ENCODE measurements around the gene SUPT4H1. TPM values are rescaled to one million over a fixed set of nuclear protein-coding genes. Genes with fewer than 3 reads are reported as not detected.

Gene SUPT4H1
- total RNA-seq, 5 donors from 2014 or later (not counting 1 experiment from before 2014, with no cell fraction given) = 40.5 to 77.3 (median 63.2) TPM

DNA sequence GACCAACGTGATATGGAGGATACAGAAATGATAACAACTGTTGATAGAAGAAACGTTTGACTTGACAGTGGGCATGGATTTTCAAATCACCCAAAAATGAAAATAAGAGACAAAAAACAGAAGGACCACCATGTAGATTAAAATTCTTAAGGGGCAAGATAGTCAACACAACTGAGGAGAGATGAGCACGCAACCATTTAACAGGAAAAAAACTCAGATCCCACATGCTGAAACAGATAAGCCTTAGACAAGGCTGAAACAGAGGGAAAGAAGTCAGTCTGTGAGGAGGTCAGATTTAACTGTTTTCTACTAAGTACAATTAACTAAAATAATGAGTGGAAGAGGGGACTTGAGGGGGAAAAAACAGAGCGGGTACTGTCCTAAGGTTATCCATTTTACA lies 44.2 kb upstream of the SUPT4H1 start:
- no peak overlapping the region for H3K4me3 ChIP-seq (ENCODE audit: control insufficient read depth in 1 of 2, extremely low read depth in 1 of 2, low read length in 1 of 2)
- ATAC-seq (replicated peaks in 1 of 4) (no peak), DNase-seq (no peak)
- no peaks in the 10 kb centered on the region for H3K27me3 ChIP-seq (replicated peaks in 1 of 2; ENCODE audit: control insufficient read depth in 2 of 2, extremely low read depth in 1 of 2, insufficient read depth in 2 of 2, low read length in 1 of 2)
- H3K27ac Mint-ChIP-seq = no peak overlapping the region
- POLR2A ChIA-PET = interaction anchor here in 1 of 2 donors (0.6 kb wide), 1 partner anchor 142 kb away, joined by 5 read pairs; no protein-coding TSS in a partner anchor
- H3K4me1 Mint-ChIP-seq = no peaks in the 10 kb centered on the region
- WGBS (ENCODE audit: insufficient coverage) = no CpG with 5 or more reads among the region's 4 CpGs
- H3K27me3 Mint-ChIP-seq = no peaks in the 10 kb centered on the region
- H3K36me3 ChIP-seq (ENCODE audit: control insufficient read depth in 2 of 2, extremely low read depth in 1 of 2, insufficient read depth in 1 of 2, low read length in 1 of 2) = no peaks in the 10 kb centered on the region
- no peaks in the 10 kb centered on the region for H3K9me3 Mint-ChIP-seq
- H3K9me3 ChIP-seq = no peaks in the 10 kb centered on the region
- H3K4me1 ChIP-seq (ENCODE audit: control insufficient read depth in 1 of 2, extremely low read depth in 1 of 2, insufficient read depth in 2 of 2, low read length in 2 of 2) = no peaks in the 10 kb centered on the region
- CTCF ChIA-PET = interaction anchor here in 1 of 2 donors (1.0 kb wide), 1 partner anchor 7 kb away, joined by 3 read pairs; no protein-coding TSS in a partner anchor
- H3K4me3 Mint-ChIP-seq = no peak overlapping the region
- H3K36me3 Mint-ChIP-seq = peaks cover 4% of the 10 kb centered on the region
- no peak overlapping the region for H3K27ac ChIP-seq (ENCODE audit: low read length)

DNA sequence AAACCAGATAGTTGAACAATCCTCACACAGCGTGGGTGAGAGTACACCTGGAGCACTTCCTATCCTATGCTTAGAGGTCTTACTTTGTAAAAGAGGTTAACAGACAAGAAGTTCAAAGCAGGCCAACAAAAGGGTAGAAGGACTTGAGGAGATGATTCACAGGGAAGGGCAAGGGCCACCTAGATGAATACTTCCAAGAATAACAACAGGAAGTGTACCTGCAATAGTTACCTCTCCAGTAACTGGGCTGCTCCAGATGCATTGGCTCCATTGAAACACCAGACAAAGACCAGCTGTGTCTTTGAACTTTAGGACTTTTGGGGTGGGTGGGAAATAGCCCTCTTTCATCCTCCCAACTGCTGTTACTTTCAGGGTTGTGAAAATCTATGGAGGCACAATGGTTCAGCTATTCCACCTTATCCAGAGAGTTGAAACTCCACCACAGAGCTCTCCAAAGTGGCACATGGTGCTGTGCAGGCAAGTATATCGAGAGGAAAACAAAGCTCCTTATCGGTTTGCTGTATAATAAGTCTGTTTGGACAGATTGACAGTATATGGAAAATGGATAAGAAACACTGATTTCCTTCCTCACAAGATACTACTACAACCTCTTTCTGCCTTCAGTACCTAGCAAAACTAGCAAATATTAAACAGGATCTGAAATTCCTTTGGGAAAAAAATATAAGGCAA lies 42.7 kb upstream of the SUPT4H1 start:
- no peaks in the 10 kb centered on the region for H3K36me3 ChIP-seq (ENCODE audit: control insufficient read depth in 2 of 2, extremely low read depth in 1 of 2, insufficient read depth in 1 of 2, low read length in 1 of 2)
- Mint-ChIP-seq H3K4me3 (no peak overlapping the region), H3K9me3 (no peaks in the 10 kb centered on the region), H3K36me3 (peaks cover 4% of the 10 kb centered on the region), H3K27me3 (no peaks in the 10 kb centered on the region), H3K27ac (no peak overlapping the region), H3K4me1 (no peaks in the 10 kb centered on the region)
- no peak for DNase-seq
- ChIA-PET CTCF (interaction anchor here in 1 of 2 donors (0.6 kb wide), 1 partner anchor 23 kb away, joined by 7 read pairs; no protein-coding TSS in a partner anchor), POLR2A (no interaction called here)
- H3K4me3 ChIP-seq (ENCODE audit: control insufficient read depth in 1 of 2, extremely low read depth in 1 of 2, low read length in 1 of 2) = no peak overlapping the region
- no CpG with 5 or more reads among the region's 3 CpGs for WGBS (ENCODE audit: insufficient coverage)
- H3K27me3 ChIP-seq (replicated peaks in 1 of 2; ENCODE audit: control insufficient read depth in 2 of 2, extremely low read depth in 1 of 2, insufficient read depth in 2 of 2, low read length in 1 of 2) = no peaks in the 10 kb centered on the region
- no peaks in the 10 kb centered on the region for H3K4me1 ChIP-seq (ENCODE audit: control insufficient read depth in 1 of 2, extremely low read depth in 1 of 2, insufficient read depth in 2 of 2, low read length in 2 of 2)
- no peak overlapping the region for H3K27ac ChIP-seq (ENCODE audit: low read length)
- no peak for ATAC-seq (replicated peaks in 1 of 4)
- no peaks in the 10 kb centered on the region for H3K9me3 ChIP-seq

DNA sequence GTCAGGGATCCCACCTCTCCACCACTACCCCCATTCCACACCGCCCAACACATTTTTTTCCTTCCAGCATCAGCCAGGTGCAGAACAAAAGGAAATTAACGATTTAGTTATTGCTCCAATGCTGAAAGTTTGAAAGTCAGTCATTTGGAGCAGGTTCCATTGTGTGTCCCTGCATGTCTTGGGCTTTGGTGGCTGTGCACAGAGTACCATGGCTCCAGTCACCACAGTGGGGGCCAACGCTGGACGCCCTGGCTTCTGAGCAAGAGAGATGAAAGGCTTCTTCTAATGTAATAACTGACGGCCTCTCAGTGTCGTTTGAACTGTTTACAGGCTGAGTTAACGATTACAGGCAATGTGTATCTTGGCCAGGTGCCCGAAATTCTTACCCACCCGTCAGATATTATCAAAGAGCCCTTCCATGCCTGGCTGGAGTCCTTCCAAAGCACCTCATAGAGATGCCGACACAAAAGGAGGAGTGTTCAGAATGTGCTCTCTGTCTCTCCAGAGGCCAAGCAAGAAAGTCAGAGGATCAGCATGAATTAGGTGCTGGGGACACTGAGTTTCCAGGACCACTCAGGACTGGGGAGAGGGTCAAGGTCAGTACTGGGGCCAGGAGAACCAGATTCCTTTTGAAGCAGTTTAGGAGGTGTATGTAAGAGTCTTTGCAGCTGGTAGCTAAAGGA lies 39.4 kb upstream of the SUPT4H1 start:
- Mint-ChIP-seq H3K4me3 (no peak overlapping the region), H3K27me3 (no peaks in the 10 kb centered on the region), H3K4me1 (peaks cover 0 to 4% (median 0%) of the 10 kb centered on the region in 3 donors), H3K27ac (no peak overlapping the region), H3K36me3 (peaks cover 4% of the 10 kb centered on the region), H3K9me3 (no peaks in the 10 kb centered on the region)
- ATAC-seq (replicated peaks in 1 of 4) = no peak
- Histone ChIP-seq H3K27me3 (replicated peaks in 1 of 2; ENCODE audit: control insufficient read depth in 2 of 2, extremely low read depth in 1 of 2, insufficient read depth in 2 of 2, low read length in 1 of 2) (no peaks in the 10 kb centered on the region), H3K4me3 (ENCODE audit: control insufficient read depth in 1 of 2, extremely low read depth in 1 of 2, low read length in 1 of 2) (no peak overlapping the region), H3K4me1 (ENCODE audit: control insufficient read depth in 1 of 2, extremely low read depth in 1 of 2, insufficient read depth in 2 of 2, low read length in 2 of 2) (no peaks in the 10 kb centered on the region), H3K36me3 (ENCODE audit: control insufficient read depth in 2 of 2, extremely low read depth in 1 of 2, insufficient read depth in 1 of 2, low read length in 1 of 2) (no peaks in the 10 kb centered on the region), H3K27ac (ENCODE audit: low read length) (no peak overlapping the region), H3K9me3 (no peaks in the 10 kb centered on the region)
- POLR2A ChIA-PET = no interaction called here
- 95% methylated on average over 9 of the region's 10 CpGs for WGBS (ENCODE audit: insufficient coverage)
- CTCF ChIA-PET = interaction anchor here in 1 of 2 donors (0.6 kb wide), 1 partner anchor 1148 kb away, joined by 3 read pairs; no protein-coding TSS in a partner anchor
- DNase-seq = no peak

DNA sequence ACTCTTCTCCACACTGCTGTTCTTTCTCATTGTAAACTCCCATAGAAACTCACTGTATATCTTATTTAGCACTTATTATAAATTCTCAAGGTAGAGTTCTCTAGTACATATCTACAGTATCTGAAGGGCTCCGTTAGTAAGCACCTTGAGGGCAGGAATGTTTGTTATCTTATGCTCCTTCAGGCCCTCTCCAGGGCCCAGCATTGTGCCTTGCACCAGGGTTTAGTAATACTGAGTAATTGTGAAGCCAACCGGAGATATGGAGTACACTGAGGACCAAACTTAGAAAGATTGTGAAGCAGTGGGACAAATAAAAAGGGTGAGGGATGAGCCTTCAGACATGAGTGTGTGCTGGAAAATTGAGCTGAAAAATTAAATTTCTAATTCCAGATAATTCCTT lies 38.9 kb upstream of the SUPT4H1 start:
- no peaks in the 10 kb centered on the region for H3K36me3 ChIP-seq (ENCODE audit: control insufficient read depth in 2 of 2, extremely low read depth in 1 of 2, insufficient read depth in 1 of 2, low read length in 1 of 2)
- no peaks in the 10 kb centered on the region for H3K9me3 Mint-ChIP-seq
- CTCF ChIA-PET = interaction anchor here in 1 of 2 donors (0.5 kb wide), 1 partner anchor 17 kb away, joined by 3 read pairs; no protein-coding TSS in a partner anchor

DNA sequence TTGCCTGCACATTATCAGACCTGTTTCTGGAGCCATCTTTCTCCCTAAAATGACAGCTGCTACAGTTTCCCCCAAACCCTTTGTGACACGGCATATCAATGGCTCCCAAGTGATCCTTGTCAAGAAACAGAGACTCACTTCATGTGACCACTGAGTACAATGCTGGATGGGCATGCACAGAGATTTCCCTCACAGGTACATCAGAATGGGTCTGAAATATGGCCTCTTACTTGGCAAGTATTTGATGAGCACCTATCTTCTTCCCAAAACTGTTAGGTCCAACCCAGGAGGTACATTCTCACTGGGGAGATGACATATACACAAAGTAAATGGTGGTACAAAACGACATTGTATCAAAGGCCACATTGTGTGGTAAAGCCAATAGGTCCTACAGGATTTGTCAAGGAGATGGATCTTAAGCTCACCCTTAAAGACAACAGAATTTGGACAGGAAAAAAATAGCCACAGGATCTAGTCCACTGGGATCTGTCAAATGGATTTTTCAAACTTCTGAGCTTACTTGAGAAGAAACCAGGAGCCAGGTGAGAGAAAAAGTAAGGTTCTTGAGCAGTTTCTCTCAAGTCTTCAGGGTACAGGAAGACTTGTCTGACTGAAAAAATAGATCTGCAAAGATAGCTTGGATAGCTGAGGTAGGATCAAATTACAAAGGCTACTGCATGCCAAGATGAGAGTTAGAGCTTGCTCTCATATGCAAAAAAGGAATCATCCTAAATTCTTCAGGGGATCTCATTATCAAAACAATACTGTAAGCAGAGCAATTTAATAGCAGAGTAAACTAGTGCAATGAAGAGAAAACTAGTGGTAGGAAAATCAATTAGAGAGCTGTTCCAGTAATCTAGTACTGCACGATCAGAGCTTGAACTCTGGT lies 36.5 kb upstream of the SUPT4H1 start:
- H3K27me3 Mint-ChIP-seq = no peaks in the 10 kb centered on the region
- Histone ChIP-seq H3K36me3 (ENCODE audit: control insufficient read depth in 2 of 2, extremely low read depth in 1 of 2, insufficient read depth in 1 of 2, low read length in 1 of 2) (no peaks in the 10 kb centered on the region), H3K27ac (ENCODE audit: low read length) (peak overlapping the region; percentile 8), H3K4me3 (ENCODE audit: control insufficient read depth in 1 of 2, extremely low read depth in 1 of 2, low read length in 1 of 2) (no peak overlapping the region), H3K4me1 (ENCODE audit: control insufficient read depth in 1 of 2, extremely low read depth in 1 of 2, insufficient read depth in 2 of 2, low read length in 2 of 2) (no peaks in the 10 kb centered on the region), H3K27me3 (replicated peaks in 1 of 2; ENCODE audit: control insufficient read depth in 2 of 2, extremely low read depth in 1 of 2, insufficient read depth in 2 of 2, low read length in 1 of 2) (no peaks in the 10 kb centered on the region), H3K9me3 (no peaks in the 10 kb centered on the region)
- H3K9me3 Mint-ChIP-seq = no peaks in the 10 kb centered on the region
- CTCF ChIA-PET = interaction anchor here in 1 of 2 donors (1.0 kb wide), 1 partner anchor 8 kb away, joined by 3 read pairs; no protein-coding TSS in a partner anchor
- H3K36me3 Mint-ChIP-seq = no peaks in the 10 kb centered on the region
- WGBS (ENCODE audit: insufficient coverage) = 100% methylated on average over 2 of the region's 3 CpGs
- DNase-seq = no peak
- ATAC-seq (replicated peaks in 1 of 4) = no peak
- no peak overlapping the region for H3K27ac Mint-ChIP-seq
- POLR2A ChIA-PET = interaction anchor here in 1 of 2 donors (0.7 kb wide), 1 partner anchor 184 kb away, joined by 3 read pairs; no protein-coding TSS in a partner anchor
- no peak overlapping the region for H3K4me3 Mint-ChIP-seq
- H3K4me1 Mint-ChIP-seq = peaks cover 0 to 10% (median 7%) of the 10 kb centered on the region in 3 donors

More for the DNA sequence above, 38.9 kb upstream of the SUPT4H1 start:
- WGBS (ENCODE audit: insufficient coverage) = 100% methylated on average over 1 of the region's 2 CpGs
- no peak overlapping the region for H3K4me3 Mint-ChIP-seq
- no peak overlapping the region for H3K4me3 ChIP-seq (ENCODE audit: control insufficient read depth in 1 of 2, extremely low read depth in 1 of 2, low read length in 1 of 2)
- DNase-seq (no peak), ATAC-seq (replicated peaks in 1 of 4) (no peak)
- H3K27ac Mint-ChIP-seq = no peak overlapping the region
- no peaks in the 10 kb centered on the region for H3K4me1 ChIP-seq (ENCODE audit: control insufficient read depth in 1 of 2, extremely low read depth in 1 of 2, insufficient read depth in 2 of 2, low read length in 2 of 2)
- POLR2A ChIA-PET = no interaction called here
- H3K36me3 Mint-ChIP-seq = peaks cover 4% of the 10 kb centered on the region
- no peaks in the 10 kb centered on the region for H3K9me3 ChIP-seq
- no peaks in the 10 kb centered on the region for H3K27me3 Mint-ChIP-seq
- H3K27me3 ChIP-seq (replicated peaks in 1 of 2; ENCODE audit: control insufficient read depth in 2 of 2, extremely low read depth in 1 of 2, insufficient read depth in 2 of 2, low read length in 1 of 2) = no peaks in the 10 kb centered on the region
- peaks cover 0 to 4% (median 0%) of the 10 kb centered on the region in 3 donors for H3K4me1 Mint-ChIP-seq
- no peak overlapping the region for H3K27ac ChIP-seq (ENCODE audit: low read length)

DNA sequence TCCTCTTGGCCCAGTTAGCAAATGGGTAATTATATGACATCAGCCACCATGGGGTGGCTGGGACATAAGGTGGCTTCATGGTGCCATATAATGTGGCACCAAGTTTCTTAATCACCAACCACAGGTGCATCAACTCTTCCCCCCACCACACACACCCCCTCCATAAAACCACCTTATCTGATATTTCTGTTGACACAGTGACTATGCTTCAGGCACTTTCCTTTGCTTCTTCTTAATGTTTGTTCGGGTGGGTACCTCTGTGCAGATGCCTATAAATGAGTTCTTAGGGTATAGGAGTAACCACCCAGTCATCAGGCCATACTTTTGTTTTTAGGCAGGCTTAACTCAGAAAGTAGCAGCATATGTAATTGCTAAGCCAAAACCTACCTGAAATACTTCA lies 35.8 kb upstream of the SUPT4H1 start:
- ATAC-seq (replicated peaks in 1 of 4) (peak in 2 of 4 experiments; percentile 37 to 44), DNase-seq (peak in 4 of 35 experiments; percentile 3 to 34 (median 12))
- no peak overlapping the region for H3K27ac Mint-ChIP-seq
- Histone ChIP-seq H3K36me3 (ENCODE audit: control insufficient read depth in 2 of 2, extremely low read depth in 1 of 2, insufficient read depth in 1 of 2, low read length in 1 of 2) (no peaks in the 10 kb centered on the region), H3K27ac (ENCODE audit: low read length) (peak overlapping the region; percentile 8), H3K27me3 (replicated peaks in 1 of 2; ENCODE audit: control insufficient read depth in 2 of 2, extremely low read depth in 1 of 2, insufficient read depth in 2 of 2, low read length in 1 of 2) (no peaks in the 10 kb centered on the region), H3K4me1 (ENCODE audit: control insufficient read depth in 1 of 2, extremely low read depth in 1 of 2, insufficient read depth in 2 of 2, low read length in 2 of 2) (peaks cover 0 to 1% of the 10 kb centered on the region in 2 experiments), H3K9me3 (no peaks in the 10 kb centered on the region), H3K4me3 (ENCODE audit: control insufficient read depth in 1 of 2, extremely low read depth in 1 of 2, low read length in 1 of 2) (no peak overlapping the region)
- peaks cover 3 to 13% (median 8%) of the 10 kb centered on the region in 3 donors for H3K4me1 Mint-ChIP-seq
- no peaks in the 10 kb centered on the region for H3K27me3 Mint-ChIP-seq
- ChIA-PET POLR2A (no interaction called here), CTCF (no interaction called here)
- H3K36me3 Mint-ChIP-seq = no peaks in the 10 kb centered on the region
- H3K9me3 Mint-ChIP-seq = no peaks in the 10 kb centered on the region
- no CpG with 5 or more reads among the region's 1 CpG for WGBS (ENCODE audit: insufficient coverage)
- no peak overlapping the region for H3K4me3 Mint-ChIP-seq

Measured in T-cell (primary cell).